ENCODE data around the gene LAMA1. TPM values are rescaled to one million over a fixed set of nuclear protein-coding genes. Genes with fewer than 3 reads are reported as not detected.

Gene LAMA1
- total and polyA plus RNA-seq, 2 donors (not counting 3 experiments of a cell fraction or from before 2014, with no cell fraction given) = 0.04 TPM; not detected in 1

- Histone ChIP-seq H3K27me3 (ENCODE audit: control insufficient read depth in 2 of 2, insufficient read depth in 2 of 2, low read length in 2 of 2) (no peaks in the 10 kb centered on the region), H3K9me1 (replicated peaks; ENCODE audit: control insufficient read depth, extremely low read depth, insufficient read depth, low read length) (no peaks in the 10 kb centered on the region), H3K9ac (replicated peaks; ENCODE audit: extremely low read depth, insufficient read depth, low read length) (no peak overlapping the region), H3K4me2 (ENCODE audit: insufficient read depth, low read length) (no peak overlapping the region), H3K4me3 (replicated peaks in 1 of 3; ENCODE audit: insufficient read depth in 1 of 3, low read depth in 1 of 3, low read length in 3 of 3) (no peak overlapping the region), H3K9me3 (replicated peaks; ENCODE audit: control insufficient read depth, insufficient read depth, low read length) (no peaks in the 10 kb centered on the region), H3K27ac (ENCODE audit: insufficient read depth, low read depth, low read length) (no peak overlapping the region), H2AFZ (ENCODE audit: low read depth, low read length) (no peak overlapping the region), H4K20me1 (replicated peaks; ENCODE audit: control insufficient read depth, extremely low read depth, insufficient read depth, low read length) (peaks cover 3% of the 10 kb centered on the region), H3K79me2 (ENCODE audit: control insufficient read depth, insufficient read depth, low read length) (no peaks in the 10 kb centered on the region), H3K36me3 (ENCODE audit: control insufficient read depth in 2 of 2, extremely low read depth in 1 of 2, insufficient read depth in 2 of 2, low read length in 2 of 2) (no peaks in the 10 kb centered on the region), H3K4me1 (ENCODE audit: control insufficient read depth, extremely low read depth, insufficient read depth, low read length) (no peaks in the 10 kb centered on the region)
- POLR2A ChIA-PET = no interaction called here
- BruUV-seq (replicated peaks) = no TSS peak
- no peak for DNase-seq (ENCODE audit: low read depth, low spot score)
- CTCF ChIA-PET = no interaction called here
- dilution Hi-C loops (cut with MboI; ENCODE audit: extremely low pct_ligation_motif_present, low sequenced_read_pairs) (no loop called here), intact Hi-C loops (cut with micrococcal nuclease) (no loop called here)
- no peak for FAIRE-seq
- TF ChIP-seq EZH2 (IDR thresholded peaks at IDR 0.05; ENCODE audit: borderline replicate concordance, low read depth, low read length, severe bottlenecking) = no peak
- no peak for TF ChIP-seq GATA2 (IDR thresholded peaks at IDR 0.05; ENCODE audit: insufficient read depth, insufficient read length, low read depth, low read length)
- no peak for TF ChIP-seq POLR2A (IDR thresholded peaks at IDR 0.05; ENCODE audit: low read depth, low read length)
- no peak for TF ChIP-seq FOS (IDR thresholded peaks at IDR 0.05; ENCODE audit: borderline replicate concordance, insufficient read depth, low read length)
- no peak for TF ChIP-seq JUN (IDR thresholded peaks at IDR 0.05; ENCODE audit: borderline replicate concordance, insufficient read depth, insufficient read length, low read depth)
These were observed 142.5 kb downstream of the LAMA1 start for GRCh38 chr18:6975084-6975483.

- no peak for DNase-seq (ENCODE audit: low read depth, low spot score)
- Histone ChIP-seq H3K4me1 (ENCODE audit: control insufficient read depth, extremely low read depth, insufficient read depth, low read length) (no peaks in the 10 kb centered on the region), H3K27ac (ENCODE audit: insufficient read depth, low read depth, low read length) (no peak overlapping the region), H3K27me3 (ENCODE audit: control insufficient read depth in 2 of 2, insufficient read depth in 2 of 2, low read length in 2 of 2) (no peaks in the 10 kb centered on the region), H4K20me1 (replicated peaks; ENCODE audit: control insufficient read depth, extremely low read depth, insufficient read depth, low read length) (peaks cover 3% of the 10 kb centered on the region), H3K79me2 (ENCODE audit: control insufficient read depth, insufficient read depth, low read length) (no peaks in the 10 kb centered on the region), H3K9me1 (replicated peaks; ENCODE audit: control insufficient read depth, extremely low read depth, insufficient read depth, low read length) (no peaks in the 10 kb centered on the region), H3K9ac (replicated peaks; ENCODE audit: extremely low read depth, insufficient read depth, low read length) (no peak overlapping the region), H3K36me3 (ENCODE audit: control insufficient read depth in 2 of 2, extremely low read depth in 1 of 2, insufficient read depth in 2 of 2, low read length in 2 of 2) (no peaks in the 10 kb centered on the region), H3K4me3 (replicated peaks in 1 of 3; ENCODE audit: insufficient read depth in 1 of 3, low read depth in 1 of 3, low read length in 3 of 3) (no peak overlapping the region), H3K9me3 (replicated peaks; ENCODE audit: control insufficient read depth, insufficient read depth, low read length) (no peaks in the 10 kb centered on the region), H2AFZ (ENCODE audit: low read depth, low read length) (no peak overlapping the region), H3K4me2 (ENCODE audit: insufficient read depth, low read length) (no peak overlapping the region)
- POLR2A ChIA-PET = no interaction called here
- CTCF ChIA-PET = interaction anchor here (1.7 kb wide), 1 partner anchor 16 kb away, joined by 5 read pairs; no protein-coding TSS in a partner anchor
- dilution Hi-C loops (cut with MboI; ENCODE audit: extremely low pct_ligation_motif_present, low sequenced_read_pairs) (no loop called here), intact Hi-C loops (cut with micrococcal nuclease) (no loop called here)
- FAIRE-seq = no peak
- TF ChIP-seq CTCF (IDR thresholded peaks at IDR 0.05; ENCODE audit: extremely low read depth in 1 of 2, insufficient read depth in 1 of 2, low read depth in 1 of 2, low read length in 2 of 2) = no peak
- no peak for TF ChIP-seq GATA2 (IDR thresholded peaks at IDR 0.05; ENCODE audit: insufficient read depth, insufficient read length, low read depth, low read length)
- no peak for TF ChIP-seq POLR2A (IDR thresholded peaks at IDR 0.05; ENCODE audit: low read depth, low read length)
- no peak for TF ChIP-seq FOS (IDR thresholded peaks at IDR 0.05; ENCODE audit: borderline replicate concordance, insufficient read depth, low read length)
- TF ChIP-seq EZH2 (IDR thresholded peaks at IDR 0.05; ENCODE audit: borderline replicate concordance, low read depth, low read length, severe bottlenecking) = no peak
- no peak for TF ChIP-seq POLR2AphosphoS5 (IDR thresholded peaks at IDR 0.05; ENCODE audit: insufficient read depth, low read depth, low read length)
- no TSS peak for BruUV-seq (replicated peaks)
These were observed 145.6 kb downstream of the LAMA1 start for GRCh38 chr18:6971823-6972478.

All from endothelial cell of umbilical vein (primary cell).